Neuronal stem cell (in vitro differentiated cells): ENCODE results near the gene PAM. TPM values are rescaled to one million over a fixed set of nuclear protein-coding genes. Genes with fewer than 3 reads are reported as not detected.

Experiments used
- DNase-seq: peaks from one replicate; pipeline ENCODE4 v3.0.0-alpha.2; 2013; ENCODE audit warnings: low spot score
- H2AFZ ChIP-seq: one replicate; pipeline ENCODE4 v1.6.1; 2013; ENCODE audit warnings: mild to moderate bottlenecking, low read length, inconsistent platforms
- H2AK5ac ChIP-seq: 2 replicates; pipeline ENCODE4 v1.6.1; 2013; ENCODE audit warnings: low read depth, mild to moderate bottlenecking, inconsistent platforms, low read length, moderate library complexity, mixed read lengths
- H2BK120ac ChIP-seq: 2 replicates; pipeline ENCODE4 v1.6.1; 2013; ENCODE audit warnings: low read depth, mild to moderate bottlenecking, inconsistent platforms, low read length, moderate library complexity, mixed read lengths
- H2BK12ac ChIP-seq: one replicate; pipeline ENCODE4 v1.6.1; 2013; ENCODE audit warnings: low read length, inconsistent platforms
- H2BK15ac ChIP-seq: 2 replicates; pipeline ENCODE4 v1.6.1; 2013; ENCODE audit warnings: mild to moderate bottlenecking, low read length, inconsistent platforms, mixed read lengths
- H2BK5ac ChIP-seq: one replicate; pipeline ENCODE4 v1.6.1; 2013; ENCODE audit warnings: inconsistent platforms, mild to moderate bottlenecking, low read length, moderate library complexity
- H3K14ac ChIP-seq: one replicate; pipeline ENCODE4 v1.6.1; 2013; ENCODE audit warnings: low read length, inconsistent platforms
- H3K18ac ChIP-seq: 2 replicates; pipeline ENCODE4 v1.6.1; 2013; ENCODE audit warnings: low read length, inconsistent platforms
- H3K23ac ChIP-seq: 2 replicates; pipeline ENCODE4 v1.6.1; 2013; ENCODE audit warnings: low read depth, mild to moderate bottlenecking, mixed read lengths, low read length, inconsistent platforms; ENCODE audit not compliant: poor library complexity
- H3K27ac ChIP-seq: replicated peaks from 3 replicates; pipeline ENCODE4 v1.5.1; 2013; ENCODE audit warnings: low read length, inconsistent platforms
- H3K27me3 ChIP-seq, 3 experiments: 2 replicates each; pipeline ENCODE4 v1.6.1; 2013; ENCODE audit warnings: low read length in 3 of 3, mild to moderate bottlenecking in 2 of 3, inconsistent platforms in 1 of 3, low read depth in 1 of 3, mixed read lengths in 1 of 3, moderate library complexity in 1 of 3; ENCODE audit not compliant: control insufficient read depth in 3 of 3, insufficient read depth in 3 of 3
- H3K36me3 ChIP-seq, 2 donors: replicated peaks in 1 of 2; 2 replicates each; pipeline ENCODE4 v1.6.1; 2013; ENCODE audit warnings: low read length in 2 of 2; ENCODE audit not compliant: control insufficient read depth in 2 of 2, insufficient read depth in 2 of 2
- H3K4ac ChIP-seq: 2 replicates; pipeline ENCODE4 v1.6.1; 2013; ENCODE audit warnings: inconsistent platforms, mild to moderate bottlenecking, low read length, moderate library complexity
- H3K4me1 ChIP-seq, 2 donors: 1 replicate in 1 of 2; 2 replicates in 1 of 2; pipeline ENCODE4 v1.6.1; 2013; ENCODE audit warnings: low read length in 2 of 2, low read depth in 1 of 2; ENCODE audit not compliant: control insufficient read depth in 2 of 2, insufficient read depth in 1 of 2
- H3K4me2 ChIP-seq: one replicate; pipeline ENCODE4 v1.6.1; 2013; ENCODE audit warnings: mild to moderate bottlenecking, low read length, inconsistent platforms; ENCODE audit not compliant: insufficient read depth, poor library complexity, severe bottlenecking
- H3K4me3 ChIP-seq, 2 donors: 2 replicates each; pipeline ENCODE4 v1.5.1; 2013; ENCODE audit warnings: low read length in 2 of 2, mild to moderate bottlenecking in 2 of 2, inconsistent platforms in 1 of 2, moderate library complexity in 1 of 2
- H3K79me1 ChIP-seq: one replicate; pipeline ENCODE4 v1.6.1; 2013; ENCODE audit warnings: low read depth, mild to moderate bottlenecking, inconsistent platforms, low read length, moderate library complexity
- H3K9ac ChIP-seq: one replicate; pipeline ENCODE4 v1.6.1; 2013; ENCODE audit warnings: mild to moderate bottlenecking, low read depth, low read length, inconsistent platforms; ENCODE audit not compliant: poor library complexity
- H3K9me3 ChIP-seq, 2 donors: replicated peaks in 1 of 2; 2 replicates each; pipeline versions ENCODE3 to v1.6.1; 2013; ENCODE audit warnings: low read length in 2 of 2, mild to moderate bottlenecking in 2 of 2, inconsistent platforms in 1 of 2, low read depth in 1 of 2, mixed read lengths in 1 of 2, moderate library complexity in 1 of 2; ENCODE audit not compliant: control insufficient read depth in 2 of 2, insufficient read depth in 1 of 2
- H4K8ac ChIP-seq: one replicate; pipeline ENCODE4 v1.6.1; 2013; ENCODE audit warnings: low read depth, mild to moderate bottlenecking, inconsistent platforms, low read length, moderate library complexity
- H4K91ac ChIP-seq: one replicate; pipeline ENCODE4 v1.6.1; 2013; ENCODE audit warnings: low read length, low read depth, mild to moderate bottlenecking, inconsistent platforms; ENCODE audit not compliant: poor library complexity
- WGBS, 2 donors: extraction: QIAGEN DNeasy Blood & Tissue Kit; methylation state at CpG; one replicate each; pipeline ENCODE4 v1.1.7; 2013; ENCODE audit warnings: missing lambda C conversion rate in 2 of 2, mixed read lengths in 1 of 2; ENCODE audit not compliant: insufficient read length in 2 of 2, insufficient replicate concordance in 1 of 2; ENCODE audit errors: extremely low coverage in 2 of 2; 5-methylcytosine and 5-hydroxymethylcytosine counted together
- polyA plus RNA-seq, 2 experiments: library from polyadenylated mRNA; stranded (reverse); fragments of 200-250 nt; gene quantifications; one replicate each; pipeline ENCODE4 v1.2.3, GENCODE V29; 2013

Gene PAM
- polyA plus RNA-seq (2013, experiment 1 of 2): 64.4 TPM
- polyA plus RNA-seq (2013, experiment 2 of 2): 66.9 TPM

DNA sequence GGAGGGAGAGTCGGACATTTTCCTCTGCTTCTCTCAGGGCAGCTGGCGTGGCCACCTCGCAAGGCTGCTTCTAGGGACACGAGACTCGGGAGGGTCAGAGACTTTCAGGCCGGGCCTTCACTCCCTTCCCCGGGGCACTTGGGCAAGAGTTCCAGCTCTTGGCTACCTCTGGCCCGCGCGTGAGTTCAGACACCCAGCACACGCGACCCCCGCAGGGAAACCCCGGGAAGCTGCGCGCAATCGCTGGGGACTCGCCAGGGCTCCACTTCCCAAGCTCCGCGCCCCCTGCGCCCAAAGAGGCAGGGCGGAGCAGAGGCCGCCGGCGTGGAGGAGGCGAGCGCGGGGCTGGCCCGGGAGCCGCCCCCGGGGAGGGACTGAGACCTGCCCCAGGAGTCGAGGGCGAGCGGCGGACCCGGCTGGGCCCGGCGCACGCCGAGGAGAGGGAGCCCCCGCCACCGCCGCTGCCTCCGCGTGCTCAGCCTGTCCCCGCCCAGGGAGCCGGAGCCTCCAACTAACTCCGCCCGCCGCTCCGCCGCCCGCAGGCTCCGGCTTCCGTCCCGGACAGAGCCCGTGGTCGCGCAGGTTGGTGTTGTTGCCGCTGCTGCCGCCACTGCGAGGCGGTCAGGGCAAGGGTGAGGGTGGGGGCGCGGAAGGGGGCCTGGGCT lies at the start of gene PAM:
TSS of gene PAM (plus strand) at position 539 of the 665 bp plus-strand sequence. CDS start 110,891 bp downstream, outside the sequence.
- H2BK5ac ChIP-seq: peak within 1 kb of the TSS; percentile 88
- H2BK120ac ChIP-seq: no peak within 1 kb of the TSS
- H4K91ac ChIP-seq: no peak within 1 kb of the TSS
- peak within 1 kb of the TSS; percentile 86 to 88 for H3K4me3 ChIP-seq
- no peaks in the 10 kb centered on the region for H3K36me3 ChIP-seq
- peaks cover 0 to 14% (median 0%) of the 10 kb centered on the region in 3 experiments for H3K27me3 ChIP-seq
- H2AFZ ChIP-seq: peak within 1 kb of the TSS; percentile 97
- H3K4ac ChIP-seq: no peak within 1 kb of the TSS
- no CpG with 5 or more reads among the region's 65 CpGs for WGBS, 2 donors
- H2BK12ac ChIP-seq: peak within 1 kb of the TSS; percentile 42
- no peak within 1 kb of the TSS for H3K27ac ChIP-seq
- peak; percentile 65 for DNase-seq
- peak within 1 kb of the TSS; percentile 98 for H2AK5ac ChIP-seq
- peak within 1 kb of the TSS; percentile 49 for H3K14ac ChIP-seq
- H3K9ac ChIP-seq: peak within 1 kb of the TSS; percentile 86
- H4K8ac ChIP-seq: no peak within 1 kb of the TSS
- H3K79me1 ChIP-seq: no peaks in the 10 kb centered on the region
- peak within 1 kb of the TSS; percentile 98 for H3K18ac ChIP-seq
- H2BK15ac ChIP-seq: peak within 1 kb of the TSS; percentile 2
- peak within 1 kb of the TSS; percentile 97 for H3K4me2 ChIP-seq
- peaks cover 7 to 12% of the 10 kb centered on the region in 2 donors for H3K4me1 ChIP-seq
- peak within 1 kb of the TSS; percentile 75 for H3K23ac ChIP-seq
- peaks cover 0 to 4% of the 10 kb centered on the region in 2 donors for H3K9me3 ChIP-seq

DNA sequence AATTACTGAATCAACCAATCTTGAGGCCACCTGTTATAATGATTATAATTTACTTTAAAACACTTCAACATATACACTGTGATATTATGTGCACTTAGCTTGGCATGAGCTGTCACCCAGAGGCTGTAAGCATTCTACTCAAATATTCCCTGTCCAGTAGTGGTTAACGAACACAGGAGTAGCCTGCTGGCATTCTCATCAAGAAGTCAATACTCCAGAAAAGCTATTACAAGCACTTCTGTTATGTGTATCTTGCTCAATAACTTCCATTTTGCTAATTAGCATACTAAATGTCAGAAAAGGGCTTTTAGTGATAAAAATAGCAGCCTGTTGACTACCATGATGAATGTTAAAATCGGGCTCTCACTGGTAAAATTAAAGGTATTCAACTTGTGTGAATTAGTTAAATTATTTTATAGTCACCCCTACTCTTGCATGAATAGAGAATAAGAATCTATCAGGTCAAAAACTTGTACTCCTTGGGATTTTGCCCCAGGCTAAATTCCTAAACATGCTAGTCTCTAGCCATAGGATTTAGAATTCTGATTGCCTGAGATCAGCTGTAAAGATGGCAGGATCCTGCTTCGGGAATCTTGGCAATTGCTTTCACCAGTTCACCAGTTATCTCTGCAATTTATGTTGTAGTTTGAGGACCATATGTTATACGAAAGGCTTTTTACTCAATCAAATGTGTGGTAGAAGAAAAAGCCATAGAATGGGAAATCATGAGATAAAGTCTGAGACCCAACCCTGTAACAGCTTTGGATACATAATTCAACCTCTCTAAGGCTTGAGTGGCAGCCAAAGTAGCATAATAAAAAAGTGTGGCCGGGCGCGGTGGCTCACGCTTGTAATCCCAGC lies 43.4 kb upstream of the PAM start:
- Histone ChIP-seq H3K4me1 (peaks cover 0 to 13% of the 10 kb centered on the region in 2 donors), H3K14ac (no peak overlapping the region), H3K27ac (no peak overlapping the region), H2BK5ac (no peak overlapping the region), H3K79me1 (no peaks in the 10 kb centered on the region), H3K23ac (no peak overlapping the region), H3K9ac (no peak overlapping the region), H3K9me3 (peaks cover 0 to 5% of the 10 kb centered on the region in 2 donors), H2AFZ (no peak overlapping the region), H4K8ac (no peak overlapping the region), H3K36me3 (no peaks in the 10 kb centered on the region), H3K4ac (no peak overlapping the region), H3K4me3 (no peak overlapping the region), H3K4me2 (no peak overlapping the region), H3K18ac (no peak overlapping the region), H2BK15ac (no peak overlapping the region), H3K27me3 (no peaks in the 10 kb centered on the region), H2AK5ac (no peak overlapping the region), H2BK120ac (no peak overlapping the region), H2BK12ac (no peak overlapping the region), H4K91ac (no peak overlapping the region)
- no peak for DNase-seq
- WGBS, 2 donors: no CpG with 5 or more reads among the region's 8 CpGs

DNA sequence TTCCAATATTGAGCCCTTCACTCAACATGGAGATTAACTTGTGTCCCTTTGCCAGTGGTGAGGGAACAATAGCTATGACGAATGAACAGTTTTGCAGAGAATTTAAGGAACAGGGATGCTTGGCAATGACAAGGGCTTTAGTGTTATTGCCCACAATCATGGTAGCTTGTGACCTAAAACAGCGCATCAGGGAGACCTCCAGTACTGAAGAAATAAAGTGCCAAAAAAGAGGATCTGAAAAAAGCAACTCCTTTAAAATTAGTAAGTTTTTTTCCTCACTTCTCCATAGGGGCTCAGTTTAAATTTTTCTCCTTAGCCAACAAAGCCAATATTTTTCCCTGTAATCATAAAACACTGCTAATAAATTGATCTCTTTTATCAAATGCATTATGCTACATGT lies 41.8 kb upstream of the PAM start:
- Histone ChIP-seq H2AK5ac (no peak overlapping the region), H3K4me3 (peak overlapping the region in 1 of 2 donors; percentile 4), H3K23ac (no peak overlapping the region), H3K36me3 (no peaks in the 10 kb centered on the region), H3K9ac (no peak overlapping the region), H3K27ac (no peak overlapping the region), H3K14ac (no peak overlapping the region), H3K79me1 (no peaks in the 10 kb centered on the region), H3K4me1 (peaks cover 0 to 13% of the 10 kb centered on the region in 2 donors), H2AFZ (peak overlapping the region; percentile 11), H2BK12ac (no peak overlapping the region), H3K18ac (no peak overlapping the region), H3K9me3 (peaks cover 0 to 5% of the 10 kb centered on the region in 2 donors), H3K4me2 (no peak overlapping the region), H3K4ac (no peak overlapping the region), H2BK120ac (no peak overlapping the region), H4K8ac (no peak overlapping the region), H4K91ac (no peak overlapping the region), H3K27me3 (no peaks in the 10 kb centered on the region), H2BK15ac (no peak overlapping the region), H2BK5ac (no peak overlapping the region)
- DNase-seq: no peak
- WGBS, 2 donors: no CpG with 5 or more reads among the region's 2 CpGs
